GM19023 (cell line): Measurements from ENCODE around the gene TIPARP.
"Not testable (repeated sequence)": the region's sequence is repeated elsewhere in the genome, so short reads cannot be mapped to it uniquely, and the experiment has no call there.

Experiments used
- ATAC-seq: cut with Tn5 transposase; IDR thresholded peaks from one replicate; pipeline ENCODE4 v1.9.1; 2021; ENCODE audit warnings: mild to moderate bottlenecking, moderate library complexity; ENCODE audit not compliant: unreplicated experiment

Gene TIPARP

GRCh38 chr3:156646958-156647357 is 27.4 kb upstream of the TIPARP start:
- no peak for ATAC-seq

GRCh38 chr3:156648086-156648485 is 26.3 kb upstream of the TIPARP start:
- no peak for ATAC-seq

- ATAC-seq = no peak
Measured at GRCh38 chr3:156649681-156650080, 24.7 kb upstream of the TIPARP start.

GRCh38 chr3:156652661-156653060 is 21.7 kb upstream of the TIPARP start:
- not testable (repeated sequence) for ATAC-seq

GRCh38 chr3:156654834-156655233 is 19.6 kb upstream of the TIPARP start:
- no peak for ATAC-seq

- no peak for ATAC-seq
Measured at GRCh38 chr3:156655819-156656550, 18.4 kb upstream of the TIPARP start.

GRCh38 chr3:156657440-156657839 is 16.9 kb upstream of the TIPARP start:
- ATAC-seq = no peak

GRCh38 chr3:156657862-156658731 is 16.3 kb upstream of the TIPARP start:
- no peak for ATAC-seq

GRCh38 chr3:156658732-156659090 is 15.7 kb upstream of the TIPARP start:
- no peak for ATAC-seq

GRCh38 chr3:156659260-156659659 is 15.1 kb upstream of the TIPARP start:
- no peak for ATAC-seq

- ATAC-seq = no peak
Measured at GRCh38 chr3:156661155-156661554, 13.2 kb upstream of the TIPARP start.

- no peak for ATAC-seq
Measured at GRCh38 chr3:156664011-156664830, 10.2 kb upstream of the TIPARP start.

- ATAC-seq = peak; percentile 78
Measured at GRCh38 chr3:156664831-156665178, 9.6 kb upstream of the TIPARP start.

GRCh38 chr3:156665291-156665690 is 9.1 kb upstream of the TIPARP start:
- ATAC-seq = peak; percentile 6

- ATAC-seq = no peak
Measured at GRCh38 chr3:156666073-156666472, 8.3 kb upstream of the TIPARP start.

GRCh38 chr3:156668073-156668763 is 6.2 kb upstream of the TIPARP start:
- ATAC-seq = no peak

- no peak for ATAC-seq
Measured at GRCh38 chr3:156670077-156670476, 4.3 kb upstream of the TIPARP start.

GRCh38 chr3:156670652-156671051 is 3.7 kb upstream of the TIPARP start:
- no peak for ATAC-seq

- ATAC-seq = no peak
Measured at GRCh38 chr3:156673732-156674045, 701 bp upstream of the TIPARP start.

GRCh38 chr3:156674911-156675829 is 780 bp downstream of the TIPARP start:
- no peak for ATAC-seq
